GM12892 (cell line): ENCODE data around the gene CDKN1A.

Experiments
- POLR2A ChIP-seq: IDR thresholded peaks from 2 replicates; pipeline ENCODE4 v1.6.1; 2011; ENCODE audit warnings: low read depth, low read length, control low read depth
- POLR2AphosphoS5 ChIP-seq: IDR thresholded peaks from 2 replicates; pipeline ENCODE4 v1.6.1; 2011; ENCODE audit warnings: low read depth, low read length, control low read depth
- TAF1 ChIP-seq: IDR thresholded peaks from 2 replicates; pipeline ENCODE4 v1.6.1; 2011; ENCODE audit warnings: low read depth, mild to moderate bottlenecking, control low read depth, low read length, borderline replicate concordance

DNA sequence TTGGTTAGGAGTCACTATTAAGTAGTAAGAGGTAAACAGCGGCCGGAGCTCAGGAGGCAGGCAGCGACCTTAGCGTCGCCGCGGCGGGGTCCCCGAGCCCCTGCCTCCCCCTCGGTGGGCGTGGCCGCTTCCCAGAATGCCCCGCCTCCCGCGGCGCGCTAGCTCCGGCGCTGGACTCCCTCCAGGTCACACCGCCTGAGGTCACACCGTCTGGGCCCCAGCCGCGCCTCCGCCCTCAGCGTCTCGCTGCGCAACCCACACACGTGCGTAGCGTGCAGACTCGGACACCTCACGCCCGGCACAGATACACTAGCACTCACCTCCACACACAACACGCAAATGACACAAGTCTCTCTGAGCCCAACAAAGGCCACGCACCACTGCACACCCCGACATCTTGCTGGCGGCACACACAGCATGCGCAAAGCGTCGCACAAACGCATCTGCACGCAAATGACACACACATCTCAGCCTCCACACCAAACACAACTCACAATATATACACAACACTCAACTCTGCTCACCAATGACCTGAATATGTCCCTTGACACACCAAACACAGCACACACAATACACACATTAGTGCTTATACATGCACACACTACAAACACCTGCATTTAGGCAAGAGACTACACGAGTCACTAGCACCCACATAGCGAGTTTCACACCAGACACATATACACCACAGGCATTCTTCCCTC lies 17.6 kb upstream of the CDKN1A start:
- TF ChIP-seq TAF1 (no peak), POLR2AphosphoS5 (no peak), POLR2A (no peak)
